ENCODE measurements around the gene CRB1.

- TF ChIP-seq CTCF (conservative IDR thresholded peaks at IDR 0.05 in 1 of 2, IDR thresholded peaks at IDR 0.05 in 1 of 2; ENCODE audit: extremely low read depth in 1 of 2, insufficient read depth in 1 of 2, low read depth in 1 of 2, low read length in 2 of 2) = no peak
- TF ChIP-seq EZH2 (IDR thresholded peaks at IDR 0.05; ENCODE audit: borderline replicate concordance, low read length) = no peak
These were observed 1.0 kb downstream of the CRB1 start for GRCh38 chr1:197269053-197269452.
